ENCODE results near the gene DAB2IP. TPM values are rescaled to one million over a fixed set of nuclear protein-coding genes. Genes with fewer than 3 reads are reported as not detected.

The DAB2IP gene
- total RNA-seq, 1 experiment from 2014 or later, result 31.0 TPM

DNA sequence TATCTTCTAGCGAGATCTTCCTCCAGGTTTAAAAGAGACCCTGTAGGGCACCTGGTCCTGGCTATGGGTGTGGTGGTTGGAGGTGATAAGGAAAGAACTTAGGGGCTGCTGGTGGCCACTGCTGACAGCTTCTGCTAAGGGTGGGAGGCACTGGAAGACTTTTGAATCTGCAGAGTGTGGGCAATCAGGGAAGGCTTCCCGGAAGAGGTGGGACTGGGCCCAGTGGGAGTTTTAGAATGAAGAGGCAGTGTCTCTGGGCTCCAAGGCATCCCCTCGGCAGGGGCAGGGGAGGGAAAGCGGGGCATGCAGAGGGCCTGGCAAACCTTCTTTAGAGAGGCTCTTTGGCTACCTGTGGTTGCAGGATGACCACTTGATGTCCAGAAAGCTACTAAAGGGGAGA is 23.0 kb upstream of the DAB2IP start:
- no peak for DNase-seq (ENCODE audit: low read depth, low spot score)

DNA sequence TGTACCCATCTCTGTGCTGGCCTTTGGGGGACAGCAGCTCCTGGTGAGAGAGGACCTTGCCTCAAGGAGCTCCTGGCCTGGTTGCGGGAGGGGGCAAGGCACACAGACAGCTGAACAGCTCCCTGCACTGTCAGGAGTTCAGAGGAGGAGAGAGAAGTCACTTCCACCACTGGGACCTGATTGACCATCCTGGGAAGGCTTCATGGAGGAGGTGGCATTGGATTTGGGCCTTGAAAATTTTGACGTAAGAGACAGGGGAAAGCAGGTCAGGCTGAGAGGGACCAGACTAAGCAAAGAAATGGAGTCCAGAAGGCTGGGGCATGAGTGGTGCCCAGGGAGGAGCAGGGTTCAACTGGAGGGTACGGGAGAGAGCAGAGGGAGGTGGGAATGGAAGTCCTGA is 20.3 kb upstream of the DAB2IP start:
- ATAC-seq (no peak), DNase-seq (ENCODE audit: low read depth, low spot score) (no peak)
- POLR2A ChIA-PET, result no interaction called here
- Histone ChIP-seq H4K20me1 (ENCODE audit: insufficient read depth) (no peaks in the 10 kb centered on the region), H3K9me3 (ENCODE audit: control insufficient read depth in 1 of 2, insufficient read depth in 1 of 2, low read depth in 1 of 2, low read length in 2 of 2) (no peaks in the 10 kb centered on the region), H3K79me2 (ENCODE audit: insufficient read depth, low read length) (no peaks in the 10 kb centered on the region; the same call in 1 of the 2 replicates), H3K9me2 (ENCODE audit: insufficient read depth) (no peaks in the 10 kb centered on the region), H3K4me1 (ENCODE audit: control insufficient read depth in 1 of 2, insufficient read depth in 2 of 2, low read length in 2 of 2) (peaks cover 2 to 6% of the 10 kb centered on the region in 2 experiments; a peak in 2 of 4 replicates), H3K9ac (ENCODE audit: low read length) (no peak overlapping the region), H3K4me2 (ENCODE audit: low read length) (no peak overlapping the region), H3K4me3 (replicated peaks in 1 of 2; ENCODE audit: low read depth in 1 of 2, low read length in 2 of 2) (no peak overlapping the region), H3K27me3 (ENCODE audit: insufficient read depth, low read length) (no peaks in the 10 kb centered on the region), H3K27ac (ENCODE audit: low read depth, low read length) (no peak overlapping the region), H3K36me3 (ENCODE audit: control insufficient read depth in 1 of 2, insufficient read depth in 2 of 2, low read length in 2 of 2) (no peaks in the 10 kb centered on the region), H2AFZ (ENCODE audit: low read depth, low read length, poor library complexity, severe bottlenecking) (no peak overlapping the region)
- intact Hi-C loops (cut with micrococcal nuclease), result no loop called here
- CTCF ChIA-PET, result no interaction called here
- RAD21 ChIA-PET (ENCODE audit: low non-redundant PET in 1 of 2, low total read pairs in 2 of 2, uncharacterized antibody in 2 of 2, unreplicated experiment in 2 of 2), result no interaction called here
- BruUV-seq (replicated peaks), result no TSS peak
- no peak for TF ChIP-seq SP1 (IDR thresholded peaks at IDR 0.05; ENCODE audit: low read depth)
- TF ChIP-seq JUND (IDR thresholded peaks at IDR 0.05), result no peak
- TF ChIP-seq, protein P1, sequence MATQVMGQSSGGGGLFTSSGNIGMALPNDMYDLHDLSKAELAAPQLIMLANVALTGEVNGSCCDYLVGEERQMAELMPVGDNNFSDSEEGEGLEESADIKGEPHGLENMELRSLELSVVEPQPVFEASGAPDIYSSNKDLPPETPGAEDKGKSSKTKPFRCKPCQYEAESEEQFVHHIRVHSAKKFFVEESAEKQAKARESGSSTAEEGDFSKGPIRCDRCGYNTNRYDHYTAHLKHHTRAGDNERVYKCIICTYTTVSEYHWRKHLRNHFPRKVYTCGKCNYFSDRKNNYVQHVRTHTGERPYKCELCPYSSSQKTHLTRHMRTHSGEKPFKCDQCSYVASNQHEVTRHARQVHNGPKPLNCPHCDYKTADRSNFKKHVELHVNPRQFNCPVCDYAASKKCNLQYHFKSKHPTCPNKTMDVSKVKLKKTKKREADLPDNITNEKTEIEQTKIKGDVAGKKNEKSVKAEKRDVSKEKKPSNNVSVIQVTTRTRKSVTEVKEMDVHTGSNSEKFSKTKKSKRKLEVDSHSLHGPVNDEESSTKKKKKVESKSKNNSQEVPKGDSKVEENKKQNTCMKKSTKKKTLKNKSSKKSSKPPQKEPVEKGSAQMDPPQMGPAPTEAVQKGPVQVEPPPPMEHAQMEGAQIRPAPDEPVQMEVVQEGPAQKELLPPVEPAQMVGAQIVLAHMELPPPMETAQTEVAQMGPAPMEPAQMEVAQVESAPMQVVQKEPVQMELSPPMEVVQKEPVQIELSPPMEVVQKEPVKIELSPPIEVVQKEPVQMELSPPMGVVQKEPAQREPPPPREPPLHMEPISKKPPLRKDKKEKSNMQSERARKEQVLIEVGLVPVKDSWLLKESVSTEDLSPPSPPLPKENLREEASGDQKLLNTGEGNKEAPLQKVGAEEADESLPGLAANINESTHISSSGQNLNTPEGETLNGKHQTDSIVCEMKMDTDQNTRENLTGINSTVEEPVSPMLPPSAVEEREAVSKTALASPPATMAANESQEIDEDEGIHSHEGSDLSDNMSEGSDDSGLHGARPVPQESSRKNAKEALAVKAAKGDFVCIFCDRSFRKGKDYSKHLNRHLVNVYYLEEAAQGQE (IDR thresholded peaks at IDR 0.05; ENCODE audit: low read depth), result no peak
- TF ChIP-seq YY1 (IDR thresholded peaks at IDR 0.05; ENCODE audit: extremely low read depth, insufficient replicate concordance, low read depth, low read length), result no peak
- no peak for TF ChIP-seq SRF (IDR thresholded peaks at IDR 0.05; ENCODE audit: low read depth)
- no peak for TF ChIP-seq POLR2A (IDR thresholded peaks at IDR 0.05; ENCODE audit: borderline replicate concordance, extremely low read depth, insufficient read depth, insufficient read length)
- no peak for TF ChIP-seq TCF7L2 (IDR thresholded peaks at IDR 0.05; ENCODE audit: borderline replicate concordance, extremely low read depth, insufficient read depth, insufficient read length)

More for the DNA sequence above, 23.0 kb upstream of the DAB2IP start:
- no TSS peak for BruUV-seq (replicated peaks)
- CTCF ChIA-PET, result no interaction called here
- Histone ChIP-seq H3K9me3 (ENCODE audit: control insufficient read depth in 1 of 2, insufficient read depth in 1 of 2, low read depth in 1 of 2, low read length in 2 of 2) (no peaks in the 10 kb centered on the region), H3K9me2 (ENCODE audit: insufficient read depth) (no peaks in the 10 kb centered on the region), H2AFZ (ENCODE audit: low read depth, low read length, poor library complexity, severe bottlenecking) (no peak overlapping the region), H3K36me3 (ENCODE audit: control insufficient read depth in 1 of 2, insufficient read depth in 2 of 2, low read length in 2 of 2) (no peaks in the 10 kb centered on the region), H4K20me1 (ENCODE audit: insufficient read depth) (no peaks in the 10 kb centered on the region), H3K4me2 (ENCODE audit: low read length) (no peak overlapping the region), H3K79me2 (ENCODE audit: insufficient read depth, low read length) (no peaks in the 10 kb centered on the region; the same call in 1 of the 2 replicates), H3K9ac (ENCODE audit: low read length) (no peak overlapping the region), H3K4me1 (ENCODE audit: control insufficient read depth in 1 of 2, insufficient read depth in 2 of 2, low read length in 2 of 2) (no peaks in the 10 kb centered on the region), H3K27ac (ENCODE audit: low read depth, low read length) (no peak overlapping the region), H3K27me3 (ENCODE audit: insufficient read depth, low read length) (no peaks in the 10 kb centered on the region), H3K4me3 (replicated peaks in 1 of 2; ENCODE audit: low read depth in 1 of 2, low read length in 2 of 2) (no peak overlapping the region)
- RAD21 ChIA-PET (ENCODE audit: low non-redundant PET in 1 of 2, low total read pairs in 2 of 2, uncharacterized antibody in 2 of 2, unreplicated experiment in 2 of 2), result no interaction called here
- intact Hi-C loops (cut with micrococcal nuclease), result no loop called here
- ATAC-seq, result no peak
- POLR2A ChIA-PET, result no interaction called here
- TF ChIP-seq SIN3A (IDR thresholded peaks at IDR 0.05; ENCODE audit: low read depth), result no peak
- TF ChIP-seq, protein P2, sequence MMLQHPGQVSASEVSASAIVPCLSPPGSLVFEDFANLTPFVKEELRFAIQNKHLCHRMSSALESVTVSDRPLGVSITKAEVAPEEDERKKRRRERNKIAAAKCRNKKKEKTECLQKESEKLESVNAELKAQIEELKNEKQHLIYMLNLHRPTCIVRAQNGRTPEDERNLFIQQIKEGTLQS (IDR thresholded peaks at IDR 0.05), result no peak
- TF ChIP-seq SP1 (IDR thresholded peaks at IDR 0.05; ENCODE audit: low read depth), result no peak
- TF ChIP-seq, protein P3, sequence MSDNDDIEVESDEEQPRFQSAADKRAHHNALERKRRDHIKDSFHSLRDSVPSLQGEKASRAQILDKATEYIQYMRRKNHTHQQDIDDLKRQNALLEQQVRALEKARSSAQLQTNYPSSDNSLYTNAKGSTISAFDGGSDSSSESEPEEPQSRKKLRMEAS (IDR thresholded peaks at IDR 0.05), result no peak
- no peak for TF ChIP-seq TCF7L2 (IDR thresholded peaks at IDR 0.05; ENCODE audit: borderline replicate concordance, extremely low read depth, insufficient read depth, insufficient read length)
- TF ChIP-seq, protein P4, sequence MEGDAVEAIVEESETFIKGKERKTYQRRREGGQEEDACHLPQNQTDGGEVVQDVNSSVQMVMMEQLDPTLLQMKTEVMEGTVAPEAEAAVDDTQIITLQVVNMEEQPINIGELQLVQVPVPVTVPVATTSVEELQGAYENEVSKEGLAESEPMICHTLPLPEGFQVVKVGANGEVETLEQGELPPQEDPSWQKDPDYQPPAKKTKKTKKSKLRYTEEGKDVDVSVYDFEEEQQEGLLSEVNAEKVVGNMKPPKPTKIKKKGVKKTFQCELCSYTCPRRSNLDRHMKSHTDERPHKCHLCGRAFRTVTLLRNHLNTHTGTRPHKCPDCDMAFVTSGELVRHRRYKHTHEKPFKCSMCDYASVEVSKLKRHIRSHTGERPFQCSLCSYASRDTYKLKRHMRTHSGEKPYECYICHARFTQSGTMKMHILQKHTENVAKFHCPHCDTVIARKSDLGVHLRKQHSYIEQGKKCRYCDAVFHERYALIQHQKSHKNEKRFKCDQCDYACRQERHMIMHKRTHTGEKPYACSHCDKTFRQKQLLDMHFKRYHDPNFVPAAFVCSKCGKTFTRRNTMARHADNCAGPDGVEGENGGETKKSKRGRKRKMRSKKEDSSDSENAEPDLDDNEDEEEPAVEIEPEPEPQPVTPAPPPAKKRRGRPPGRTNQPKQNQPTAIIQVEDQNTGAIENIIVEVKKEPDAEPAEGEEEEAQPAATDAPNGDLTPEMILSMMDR (IDR thresholded peaks at IDR 0.05 in 2 of 3, conservative IDR thresholded peaks at IDR 0.05 in 1 of 3; ENCODE audit: borderline replicate concordance in 1 of 3, insufficient read depth in 1 of 3, low read depth in 2 of 3, low read length in 2 of 3), result no peak

Data from HCT116 (cell line).